GM10248 (cell line): ENCODE data around the gene CASZ1.

ENCODE experiments used
- CTCF ChIA-PET: fragments of 300-600 bp; sonication (Branson Sonifier 250); formaldehyde crosslinking; extraction: SDS; loops from one replicate; lab custom pipeline; 2021; ENCODE audit warnings: antibody characterized with exemption; lab: Yijun Ruan, JAX
- POLR2A ChIA-PET: fragments of 350-650 bp; sonication (Branson Sonifier 250); formaldehyde crosslinking; extraction: SDS; loops from one replicate; lab custom pipeline; 2020; ENCODE audit warnings: antibody characterized with exemption; lab: Yijun Ruan, JAX
- DNase-seq: peaks from one replicate; pipeline ENCODE4 v3.0.0; 2012; ENCODE audit errors: extremely low spot score
- CTCF ChIP-seq: IDR thresholded peaks from 2 replicates; pipeline ENCODE4 v1.5.1; 2012; ENCODE audit warnings: mild to moderate bottlenecking, low read depth; ENCODE audit errors: extremely low read depth, missing control alignments, control extremely low read depth

Gene CASZ1

GRCh38 chr1:10663678-10664035, 132.8 kb downstream of the CASZ1 start:
- ChIA-PET POLR2A (no interaction called here), CTCF (no interaction called here)
- TF ChIP-seq CTCF = no peak
- no peak for DNase-seq

- CTCF ChIA-PET = no interaction called here
- DNase-seq = no peak
Observed at GRCh38 chr1:10662824-10663677, 133.4 kb downstream of the CASZ1 start.

GRCh38 chr1:10662090-10662688, 134.3 kb downstream of the CASZ1 start:
- DNase-seq = no peak
- ChIA-PET POLR2A (no interaction called here), CTCF (no interaction called here)
- TF ChIP-seq CTCF = no peak

More at GRCh38 chr1:10662824-10663677, 133.4 kb downstream of the CASZ1 start:
- TF ChIP-seq CTCF = no peak
- POLR2A ChIA-PET = no interaction called here

- ChIA-PET CTCF (no interaction called here), POLR2A (no interaction called here)
- no peak for TF ChIP-seq CTCF
- DNase-seq = no peak
Observed at GRCh38 chr1:10661453-10661852, 135.0 kb downstream of the CASZ1 start.

GRCh38 chr1:10659646-10660540, 136.6 kb downstream of the CASZ1 start:
- no peak for DNase-seq
- ChIA-PET POLR2A (no interaction called here), CTCF (no interaction called here)
- TF ChIP-seq CTCF = no peak

GRCh38 chr1:10659218-10659617, 137.2 kb downstream of the CASZ1 start:
- ChIA-PET POLR2A (no interaction called here), CTCF (no interaction called here)
- TF ChIP-seq CTCF = no peak
- DNase-seq = no peak
